GM12801 (cell line): ENCODE data around the gene ARTN.

Experiments used
- TF ChIP-seq, protein P1 (sequence below): IDR thresholded peaks from one replicate; pipeline ENCODE4 v1.5.1; 2011; ENCODE audit warnings: control low read depth; ENCODE audit not compliant: insufficient read length; ENCODE audit errors: extremely low read depth

The ARTN gene

DNA sequence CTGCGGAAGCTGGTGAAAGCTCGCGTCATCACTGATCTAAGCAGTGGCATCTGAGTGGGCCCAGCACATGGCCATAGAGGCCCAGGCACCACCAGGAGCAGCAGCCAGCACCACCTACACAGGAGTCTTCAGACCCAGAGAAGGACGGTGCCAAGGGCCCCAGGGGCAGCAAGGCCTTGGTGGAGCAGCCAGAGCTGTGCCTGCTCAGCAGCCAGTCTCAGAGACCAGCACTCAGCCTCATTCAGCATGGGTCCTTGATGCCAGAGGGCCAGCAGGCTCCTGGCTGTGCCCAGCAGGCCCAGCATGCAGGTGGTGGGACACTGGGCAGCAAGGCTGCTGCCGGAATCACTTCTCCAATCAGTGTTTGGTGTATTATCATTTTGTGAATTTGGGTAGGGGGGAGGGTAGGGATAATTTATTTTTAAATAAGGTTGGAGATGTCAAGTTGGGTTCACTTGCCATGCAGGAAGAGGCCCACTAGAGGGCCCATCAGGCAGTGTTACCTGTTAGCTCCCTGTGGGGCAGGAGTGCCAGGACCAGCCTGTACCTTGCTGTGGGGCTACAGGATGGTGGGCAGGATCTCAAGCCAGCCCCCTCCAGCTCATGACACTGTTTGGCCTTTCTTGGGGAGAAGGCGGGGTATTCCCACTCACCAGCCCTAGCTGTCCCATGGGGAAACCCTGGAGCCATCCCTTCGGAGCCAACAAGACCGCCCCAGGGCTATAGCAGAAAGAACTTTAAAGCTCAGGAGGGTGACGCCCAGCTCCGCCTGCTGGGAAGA, 3.2 kb upstream of the ARTN start:
- TF ChIP-seq, protein P1, sequence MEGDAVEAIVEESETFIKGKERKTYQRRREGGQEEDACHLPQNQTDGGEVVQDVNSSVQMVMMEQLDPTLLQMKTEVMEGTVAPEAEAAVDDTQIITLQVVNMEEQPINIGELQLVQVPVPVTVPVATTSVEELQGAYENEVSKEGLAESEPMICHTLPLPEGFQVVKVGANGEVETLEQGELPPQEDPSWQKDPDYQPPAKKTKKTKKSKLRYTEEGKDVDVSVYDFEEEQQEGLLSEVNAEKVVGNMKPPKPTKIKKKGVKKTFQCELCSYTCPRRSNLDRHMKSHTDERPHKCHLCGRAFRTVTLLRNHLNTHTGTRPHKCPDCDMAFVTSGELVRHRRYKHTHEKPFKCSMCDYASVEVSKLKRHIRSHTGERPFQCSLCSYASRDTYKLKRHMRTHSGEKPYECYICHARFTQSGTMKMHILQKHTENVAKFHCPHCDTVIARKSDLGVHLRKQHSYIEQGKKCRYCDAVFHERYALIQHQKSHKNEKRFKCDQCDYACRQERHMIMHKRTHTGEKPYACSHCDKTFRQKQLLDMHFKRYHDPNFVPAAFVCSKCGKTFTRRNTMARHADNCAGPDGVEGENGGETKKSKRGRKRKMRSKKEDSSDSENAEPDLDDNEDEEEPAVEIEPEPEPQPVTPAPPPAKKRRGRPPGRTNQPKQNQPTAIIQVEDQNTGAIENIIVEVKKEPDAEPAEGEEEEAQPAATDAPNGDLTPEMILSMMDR, result no peak

DNA sequence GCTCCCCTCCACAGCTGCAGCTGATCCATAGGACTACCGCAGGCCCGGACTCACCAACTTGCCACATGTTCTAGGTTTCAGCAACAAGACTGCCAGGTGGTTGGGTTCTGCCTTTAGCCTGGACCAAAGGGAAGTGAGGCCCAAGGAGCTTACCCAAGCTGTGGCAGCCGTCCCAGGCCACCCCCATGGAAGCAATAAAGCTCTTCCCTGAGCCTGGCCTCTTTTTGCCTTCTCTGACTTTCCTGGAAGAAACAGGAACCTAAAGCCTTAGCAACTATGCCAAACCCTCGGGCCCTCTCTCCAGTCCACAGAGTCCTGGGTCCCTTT, 2.7 kb upstream of the ARTN start:
- TF ChIP-seq, protein P1, result no peak

DNA sequence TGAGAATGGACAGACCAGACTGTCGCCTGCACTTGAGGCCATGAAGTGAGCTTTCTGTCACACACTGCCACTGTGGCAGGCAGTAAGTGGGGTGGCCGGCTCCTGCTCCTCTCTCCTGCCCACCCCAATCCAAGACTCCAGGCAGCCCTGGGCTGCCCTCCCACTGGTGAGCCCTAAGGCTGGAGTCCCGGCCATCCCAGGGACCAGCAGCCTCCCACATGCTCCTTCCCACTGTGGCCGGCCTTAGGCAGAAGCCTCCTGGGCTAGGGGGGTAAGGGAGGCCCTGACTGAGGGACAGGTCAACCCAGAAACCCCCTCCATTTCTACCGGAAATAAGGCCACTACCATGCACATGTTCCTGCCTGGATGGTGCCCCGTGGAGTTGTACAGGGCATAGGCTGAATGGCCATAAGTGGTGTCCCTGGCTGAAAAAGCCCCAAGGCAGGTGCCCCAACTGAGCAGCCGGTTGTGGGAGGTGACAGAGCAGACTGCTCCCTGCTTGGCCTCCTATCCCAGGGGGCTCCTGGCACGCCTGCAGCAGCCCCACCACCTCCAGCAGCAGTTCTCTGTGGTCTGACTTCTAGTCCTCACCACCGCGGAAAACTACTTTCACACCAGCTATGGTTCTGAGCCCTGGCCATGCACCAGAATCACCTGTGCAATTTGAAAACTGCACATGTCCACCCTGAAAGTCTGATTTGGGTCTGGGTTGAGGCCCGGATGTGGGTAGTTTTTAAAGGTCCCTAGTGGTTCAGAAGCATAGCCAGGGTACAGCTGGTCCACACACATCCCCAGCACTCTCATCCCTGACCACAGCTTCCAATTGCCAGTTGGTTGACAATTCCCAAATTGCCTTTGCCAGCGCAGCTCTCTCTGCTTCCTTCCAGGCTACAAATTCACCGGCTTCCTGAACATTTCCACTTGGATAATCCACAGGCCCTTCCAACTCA, 1.6 kb upstream of the ARTN start:
- TF ChIP-seq, protein P1, result no peak

DNA sequence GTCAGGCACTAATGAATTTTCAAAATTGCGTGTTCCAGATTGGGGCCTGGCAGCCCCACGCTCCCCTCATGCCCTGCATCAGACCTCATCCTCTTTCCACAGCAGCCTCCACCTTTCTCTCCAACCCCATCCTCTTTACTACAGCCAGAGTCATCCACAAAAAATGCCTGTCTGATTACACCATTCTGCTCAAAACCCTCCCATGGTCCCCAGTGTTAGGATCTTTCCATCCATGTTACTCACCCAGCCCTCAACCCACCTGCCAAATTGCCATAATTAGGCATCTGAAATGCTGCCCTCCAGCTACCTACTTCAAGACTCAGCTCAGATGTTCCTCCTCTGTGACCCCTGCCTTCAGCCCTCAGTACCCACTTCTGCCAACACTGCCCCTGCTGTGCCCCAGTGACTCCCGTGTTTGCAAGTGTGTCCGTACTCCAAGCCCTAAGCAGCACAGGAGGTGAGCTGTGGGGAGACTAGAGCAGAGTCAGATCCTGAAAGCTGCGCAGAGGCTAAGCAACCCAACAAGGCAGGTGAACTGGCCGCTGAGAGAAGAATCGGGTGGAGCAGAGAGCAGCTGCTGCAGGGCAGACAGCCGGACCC, 715 bp upstream of the ARTN start:
- TF ChIP-seq, protein P1, result no peak

DNA sequence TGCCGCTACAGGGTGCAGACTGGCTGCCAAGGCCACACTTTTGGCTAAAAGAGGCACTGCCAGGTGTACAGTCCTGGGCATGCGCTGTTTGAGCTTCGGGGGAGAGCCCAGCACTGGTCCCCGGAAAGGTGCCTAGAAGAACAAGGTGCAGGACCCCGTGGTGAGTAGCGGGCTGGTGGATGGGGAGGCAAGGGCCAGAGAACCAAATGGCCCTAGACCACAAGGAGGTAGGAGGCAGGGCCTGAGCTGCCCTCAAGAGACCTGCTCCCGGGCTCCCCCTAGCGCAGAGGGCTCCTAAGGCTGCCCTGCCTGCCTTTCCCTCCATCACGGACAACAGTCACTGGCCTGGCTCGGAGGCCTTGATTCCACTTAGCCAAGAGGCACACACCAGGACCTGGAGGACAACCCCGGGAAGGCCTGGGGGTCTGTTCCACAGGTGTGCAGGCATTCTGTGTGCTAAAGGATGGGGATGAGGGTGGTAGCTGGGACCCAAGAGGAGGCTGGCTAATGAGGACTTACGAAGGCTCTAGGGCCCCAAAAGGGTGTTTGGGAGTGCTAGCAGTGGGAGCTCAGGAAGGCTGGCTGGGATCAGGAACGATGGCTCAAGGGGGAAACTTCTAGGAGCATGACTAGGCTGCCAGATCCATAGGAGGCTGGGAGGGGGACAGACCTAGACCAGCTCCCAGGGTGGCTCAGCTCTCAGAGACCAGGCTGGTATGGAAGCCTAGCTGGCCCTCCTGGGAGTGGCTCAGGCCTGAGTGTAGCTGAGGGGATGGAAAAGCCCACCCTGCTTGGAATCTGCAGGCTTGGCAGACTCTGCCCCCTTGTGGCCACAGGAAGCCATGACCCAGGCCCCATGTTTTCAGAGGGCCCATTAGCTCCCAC, 742 bp downstream of the ARTN start:
- TF ChIP-seq, protein P1, result no peak

DNA sequence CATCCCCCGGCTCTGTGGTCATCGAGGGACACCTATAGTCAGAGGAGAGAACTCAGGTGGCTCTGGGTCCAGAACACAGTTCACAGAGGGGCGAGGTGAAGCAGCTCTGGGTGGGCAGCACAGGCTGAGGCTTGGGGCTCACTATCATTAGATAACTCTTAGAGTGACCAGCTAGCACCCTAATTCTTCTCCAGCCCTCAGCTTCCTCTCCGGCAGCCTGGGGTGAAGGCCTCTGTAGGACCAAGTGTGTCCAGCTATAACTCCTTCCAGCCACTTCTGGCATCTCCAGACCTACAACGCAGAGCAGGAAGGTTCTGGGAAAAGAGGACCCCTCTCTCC, 1.4 kb downstream of the ARTN start:
- TF ChIP-seq, protein P1, result no peak
